OCI-LY1 (cell line): Measurements from ENCODE around the gene CHRNA4.

ENCODE experiments used
- H2AFZ ChIP-seq: fragments of 200-600 bp; sonication (generic), shearing (Covaris generic); 2 replicates; pipeline ENCODE4 v1.6.0; 2014; ENCODE audit warnings: antibody characterized with exemption, mild to moderate bottlenecking, low read length
- H3F3A ChIP-seq: fragments of 200-600 bp; sonication (generic), shearing (Covaris generic); 2 replicates; pipeline ENCODE4 v1.6.0; 2014; ENCODE audit warnings: mild to moderate bottlenecking, antibody characterized with exemption, low read length, moderate library complexity; ENCODE audit not compliant: insufficient read depth
- H3K27ac ChIP-seq: fragments of 200-600 bp; sonication (generic); 2 replicates; pipeline ENCODE4 v1.5.1; 2014; ENCODE audit warnings: low read length, mixed run types, mild to moderate bottlenecking, low read depth; ENCODE audit not compliant: poor library complexity, severe bottlenecking
- H3K27me3 ChIP-seq: fragments of 200-600 bp; sonication (generic); 2 replicates; pipeline ENCODE4 v1.6.0; 2014; ENCODE audit warnings: antibody characterized with exemption, mild to moderate bottlenecking, low read length, moderate library complexity; ENCODE audit not compliant: insufficient read depth
- H3K36me3 ChIP-seq: fragments of 200-600 bp; sonication (generic); 2 replicates; pipeline ENCODE4 v1.6.1; 2014; ENCODE audit warnings: mild to moderate bottlenecking, antibody characterized with exemption, low read length, moderate library complexity, mixed read lengths; ENCODE audit not compliant: insufficient read depth
- H3K4me1 ChIP-seq: fragments of 200-600 bp; sonication (generic); 2 replicates; pipeline ENCODE4 v1.5.1; 2014; ENCODE audit warnings: mild to moderate bottlenecking, low read length, moderate library complexity; ENCODE audit not compliant: insufficient read depth, severe bottlenecking
- H3K4me2 ChIP-seq: fragments of 200-600 bp; sonication (generic), shearing (Covaris generic); 2 replicates; pipeline ENCODE4 v1.6.1; 2014; ENCODE audit warnings: low read length
- H3K4me3 ChIP-seq: fragments of 200-600 bp; sonication (generic); 2 replicates; pipeline ENCODE4 v1.5.1; 2014; ENCODE audit warnings: low read length, low read depth, mild to moderate bottlenecking, mixed read lengths; ENCODE audit not compliant: poor library complexity, severe bottlenecking
- H3K79me2 ChIP-seq: fragments of 200-600 bp; shearing (Covaris generic); 2 replicates; pipeline ENCODE4 v1.6.1; 2016; ENCODE audit warnings: mixed run types, low read length, mixed read lengths; ENCODE audit not compliant: insufficient read depth
- H3K9ac ChIP-seq: fragments of 200-600 bp; sonication (generic), shearing (Covaris generic); 2 replicates; pipeline ENCODE4 v1.6.1; 2014; ENCODE audit warnings: mild to moderate bottlenecking, low read length, mixed read lengths
- H3K9me2 ChIP-seq: fragments of 200-600 bp; sonication (generic), shearing (Covaris generic); 2 replicates; pipeline ENCODE4 v1.6.1; 2014; ENCODE audit warnings: low read depth, mild to moderate bottlenecking, low read length, mixed read lengths
- H3K9me3 ChIP-seq: fragments of 200-600 bp; shearing (Covaris generic); 2 replicates; pipeline ENCODE4 v1.6.1; 2014; ENCODE audit warnings: low read length, mixed read lengths
- H4K20me1 ChIP-seq: fragments of 200-600 bp; sonication (generic), shearing (Covaris generic); 2 replicates; pipeline ENCODE4 v1.6.0; 2016; ENCODE audit warnings: mild to moderate bottlenecking, low read length; ENCODE audit not compliant: insufficient read depth
- CTCF ChIP-seq: fragments of 200-600 bp; sonication (generic), shearing (Covaris generic); IDR thresholded peaks from 2 replicates; pipeline ENCODE4 v1.5.1; 2017; ENCODE audit warnings: mild to moderate bottlenecking, antibody characterized with exemption, low read length, moderate library complexity, mixed read lengths
- EZH2 ChIP-seq: fragments of 200-600 bp; sonication (generic), shearing (Covaris generic); IDR thresholded peaks from 2 replicates; pipeline ENCODE4 v1.8.0; 2017; ENCODE audit warnings: borderline replicate concordance, mixed run types, mild to moderate bottlenecking, antibody characterized with exemption, low read length, moderate library complexity, mixed read lengths

Gene CHRNA4

GRCh38 chr20:63325554-63326313, 35.4 kb downstream of the CHRNA4 start:
- no peak overlapping the region for H3K27ac ChIP-seq
- H2AFZ ChIP-seq: no peak overlapping the region
- no peaks in the 10 kb centered on the region for H3F3A ChIP-seq
- no peak overlapping the region for H3K4me2 ChIP-seq
- H4K20me1 ChIP-seq: no peaks in the 10 kb centered on the region
- H3K9me3 ChIP-seq: no peaks in the 10 kb centered on the region
- H3K4me1 ChIP-seq: no peaks in the 10 kb centered on the region
- H3K9me2 ChIP-seq: no peaks in the 10 kb centered on the region
- no peak for TF ChIP-seq EZH2
- TF ChIP-seq CTCF: no peak
- no peaks in the 10 kb centered on the region; the same call in 1 of the 2 replicates for H3K36me3 ChIP-seq
- H3K79me2 ChIP-seq: no peaks in the 10 kb centered on the region
- H3K4me3 ChIP-seq: no peak overlapping the region
- H3K27me3 ChIP-seq: no peaks in the 10 kb centered on the region
- no peak overlapping the region for H3K9ac ChIP-seq

- Histone ChIP-seq H2AFZ (no peak overlapping the region), H4K20me1 (no peaks in the 10 kb centered on the region), H3K4me2 (no peak overlapping the region), H3K4me3 (no peak overlapping the region), H3K4me1 (no peaks in the 10 kb centered on the region), H3K79me2 (no peaks in the 10 kb centered on the region), H3K36me3 (no peaks in the 10 kb centered on the region; the same call in 1 of the 2 replicates), H3F3A (no peaks in the 10 kb centered on the region), H3K27me3 (no peaks in the 10 kb centered on the region), H3K9me2 (no peaks in the 10 kb centered on the region), H3K9me3 (no peaks in the 10 kb centered on the region), H3K27ac (no peak overlapping the region), H3K9ac (no peak overlapping the region)
- TF ChIP-seq EZH2 (no peak), CTCF (no peak)
Measured at GRCh38 chr20:63325021-63325471, 36.1 kb downstream of the CHRNA4 start.

GRCh38 chr20:63323357-63323981, 37.7 kb downstream of the CHRNA4 start:
- H3K4me3 ChIP-seq: no peak overlapping the region

More at GRCh38 chr20:63323357-63323981, 37.7 kb downstream of the CHRNA4 start:
- no peak overlapping the region for H2AFZ ChIP-seq
- H3K4me1 ChIP-seq: no peaks in the 10 kb centered on the region
- H3K36me3 ChIP-seq: no peaks in the 10 kb centered on the region; the same call in 1 of the 2 replicates
- no peaks in the 10 kb centered on the region for H3K9me2 ChIP-seq
- H3K4me2 ChIP-seq: no peak overlapping the region
- H3K79me2 ChIP-seq: no peaks in the 10 kb centered on the region
- no peaks in the 10 kb centered on the region for H4K20me1 ChIP-seq
- H3K27me3 ChIP-seq: no peaks in the 10 kb centered on the region
- TF ChIP-seq CTCF: no peak
- TF ChIP-seq EZH2: no peak
- H3K9me3 ChIP-seq: no peaks in the 10 kb centered on the region
- H3K9ac ChIP-seq: no peak overlapping the region
- H3K27ac ChIP-seq: no peak overlapping the region
- no peaks in the 10 kb centered on the region for H3F3A ChIP-seq
